Adipocyte (in vitro differentiated cells): ENCODE data around the gene ATP8A2.
A peak's percentile ranks its signal among the peaks of the same experiment; 100 is the strongest.

Source experiments
- DNase-seq: peaks from one replicate; pipeline ENCODE4 v3.0.0-alpha.2; 2015; ENCODE audit warnings: low read depth
- H3K27me3 ChIP-seq: replicated peaks from 2 replicates; pipeline ENCODE4 v1.7.0; 2013; ENCODE audit warnings: mild to moderate bottlenecking, low read length, moderate library complexity; ENCODE audit not compliant: control insufficient read depth, insufficient read depth
- H3K36me3 ChIP-seq: 2 replicates; pipeline ENCODE4 v1.7.0; 2013; ENCODE audit warnings: low read length, mild to moderate bottlenecking, moderate library complexity; ENCODE audit not compliant: control insufficient read depth, insufficient read depth, severe bottlenecking
- H3K4me1 ChIP-seq: 2 replicates; pipeline ENCODE4 v1.7.0; 2013; ENCODE audit warnings: mild to moderate bottlenecking, low read length, moderate library complexity; ENCODE audit not compliant: control insufficient read depth, insufficient read depth
- H3K4me3 ChIP-seq: 2 replicates; pipeline ENCODE4 v1.7.0; 2013; ENCODE audit warnings: mild to moderate bottlenecking, low read length, moderate library complexity
- H3K9ac ChIP-seq: 2 replicates; pipeline ENCODE4 v1.7.0; 2013; ENCODE audit warnings: mild to moderate bottlenecking, low read length, moderate library complexity
- H3K9me3 ChIP-seq: 2 replicates; pipeline ENCODE4 v1.7.0; 2013; ENCODE audit warnings: mild to moderate bottlenecking, low read length, moderate library complexity; ENCODE audit not compliant: control insufficient read depth

ATP8A2 gene

GRCh38 chr13:25632166-25632888 lies 260.6 kb downstream of the ATP8A2 start:
- no peak for DNase-seq
- Histone ChIP-seq H3K36me3 (no peaks in the 10 kb centered on the region), H3K4me1 (no peaks in the 10 kb centered on the region), H3K4me3 (no peak overlapping the region), H3K9me3 (no peaks in the 10 kb centered on the region), H3K9ac (no peak overlapping the region), H3K27me3 (no peaks in the 10 kb centered on the region)

DNA sequence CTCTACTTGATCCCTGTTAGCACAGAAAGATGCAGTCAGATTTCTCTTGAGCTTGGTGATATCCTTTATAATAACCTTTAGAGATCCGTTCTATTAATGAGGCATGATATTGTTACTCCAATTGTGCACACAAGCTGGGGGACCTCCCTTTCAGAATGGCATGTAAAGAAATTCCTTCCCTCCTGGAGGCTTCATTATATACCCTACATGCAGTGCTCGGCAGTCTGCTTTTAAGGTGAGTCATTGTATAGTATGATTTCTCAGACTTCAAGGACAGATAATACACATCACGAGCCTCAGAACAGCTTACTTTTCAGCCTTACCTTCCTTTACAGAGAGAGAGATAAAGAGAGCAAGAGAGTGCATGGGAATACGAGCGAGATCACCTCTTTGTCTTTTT lies 261.3 kb downstream of the ATP8A2 start:
- H3K9ac ChIP-seq: no peak overlapping the region
- no peaks in the 10 kb centered on the region for H3K27me3 ChIP-seq
- H3K4me3 ChIP-seq: no peak overlapping the region
- no peaks in the 10 kb centered on the region for H3K4me1 ChIP-seq
- H3K9me3 ChIP-seq: no peaks in the 10 kb centered on the region
- no peaks in the 10 kb centered on the region for H3K36me3 ChIP-seq
- DNase-seq: no peak

- H3K36me3 ChIP-seq: no peaks in the 10 kb centered on the region
- peaks cover 2% of the 10 kb centered on the region for H3K9me3 ChIP-seq
- no peaks in the 10 kb centered on the region for H3K27me3 ChIP-seq
- no peaks in the 10 kb centered on the region for H3K4me1 ChIP-seq
- H3K9ac ChIP-seq: no peak overlapping the region
- no peak for DNase-seq
- H3K4me3 ChIP-seq: no peak overlapping the region
Observed at GRCh38 chr13:25645681-25646080, 273.9 kb downstream of the ATP8A2 start.

DNA sequence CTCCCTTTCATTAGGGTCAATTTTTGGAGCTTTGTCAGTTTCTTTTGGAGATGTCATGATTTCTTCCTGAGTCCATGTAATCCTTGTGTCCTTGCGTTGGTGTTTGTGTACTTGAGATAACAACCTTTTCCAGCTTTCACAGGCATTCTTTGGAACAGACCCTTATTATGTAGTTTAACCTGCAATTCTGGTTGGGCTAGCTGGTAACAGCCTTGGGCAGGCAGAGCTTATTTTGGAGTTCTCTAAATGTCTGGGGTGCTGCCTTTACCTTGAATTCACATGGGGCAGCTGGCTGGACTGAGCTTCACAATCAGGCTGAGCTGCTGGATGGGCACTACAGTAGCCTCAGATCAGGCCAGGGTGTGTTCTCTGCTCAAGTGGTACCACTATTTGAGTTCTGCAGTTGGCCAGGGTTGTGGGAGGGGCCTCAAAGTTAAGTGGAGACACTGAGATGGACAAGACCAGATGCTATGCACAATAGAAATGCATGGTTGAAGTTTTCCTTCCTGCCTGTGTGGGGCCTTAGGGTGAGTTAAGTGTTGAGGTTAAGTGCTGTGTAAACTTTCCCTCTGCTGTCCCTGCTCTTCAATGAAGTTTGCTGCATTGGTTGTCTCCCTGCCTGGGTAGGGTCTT lies 277.3 kb downstream of the ATP8A2 start:
- H3K4me3 ChIP-seq: no peak overlapping the region
- no peak overlapping the region for H3K9ac ChIP-seq
- no peaks in the 10 kb centered on the region for H3K4me1 ChIP-seq
- no peaks in the 10 kb centered on the region for H3K36me3 ChIP-seq
- DNase-seq: no peak
- peaks cover 2% of the 10 kb centered on the region for H3K9me3 ChIP-seq
- peaks cover 3% of the 10 kb centered on the region for H3K27me3 ChIP-seq

DNA sequence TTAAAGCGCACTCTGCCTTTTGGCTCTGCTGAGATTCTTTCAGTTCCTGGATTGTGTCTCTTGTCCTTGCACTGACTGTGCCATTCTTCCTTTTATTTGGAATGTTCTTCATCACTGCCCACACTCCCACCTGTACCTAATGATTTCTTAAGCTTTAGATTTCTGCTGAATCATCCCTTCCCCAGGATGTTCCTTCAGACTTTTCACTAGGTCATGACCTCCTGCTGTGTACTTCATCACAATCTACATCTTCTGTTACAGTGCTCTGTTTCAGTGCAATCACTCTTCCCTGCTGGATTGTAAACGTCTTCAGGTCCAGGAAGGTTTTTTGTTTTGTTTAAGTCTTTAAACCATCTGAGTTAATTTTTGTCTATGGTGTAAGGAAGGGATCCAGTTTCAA lies 281.0 kb downstream of the ATP8A2 start:
- DNase-seq: no peak
- Histone ChIP-seq H3K9me3 (no peaks in the 10 kb centered on the region), H3K4me1 (no peaks in the 10 kb centered on the region), H3K27me3 (peaks cover 3% of the 10 kb centered on the region), H3K36me3 (no peaks in the 10 kb centered on the region), H3K9ac (no peak overlapping the region), H3K4me3 (no peak overlapping the region)

DNA sequence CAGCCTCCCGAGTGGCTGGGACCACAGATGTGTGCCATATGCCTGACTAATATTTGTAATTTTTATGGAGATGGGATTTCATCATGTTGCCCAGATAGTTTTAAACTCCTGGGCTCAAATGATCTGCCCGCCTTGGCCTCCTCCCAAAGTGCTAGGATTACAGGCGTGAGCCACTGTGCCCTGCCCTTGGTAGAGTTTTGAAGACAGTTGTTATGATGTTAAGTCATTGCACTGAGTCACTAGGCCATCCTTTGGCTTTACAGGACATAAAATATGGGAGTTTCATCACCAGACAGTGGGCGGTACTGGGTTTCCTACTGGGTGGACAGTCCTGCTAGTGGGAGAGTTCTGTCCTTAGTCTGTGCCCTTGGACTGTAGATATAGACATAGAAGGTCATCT lies 282.5 kb downstream of the ATP8A2 start:
- H3K27me3 ChIP-seq: peaks cover 3% of the 10 kb centered on the region
- no peaks in the 10 kb centered on the region for H3K36me3 ChIP-seq
- H3K9ac ChIP-seq: no peak overlapping the region
- H3K4me1 ChIP-seq: no peaks in the 10 kb centered on the region
- H3K9me3 ChIP-seq: no peaks in the 10 kb centered on the region
- H3K4me3 ChIP-seq: no peak overlapping the region
- DNase-seq: no peak

GRCh38 chr13:25657157-25657556 lies 285.4 kb downstream of the ATP8A2 start:
- no peak overlapping the region for H3K4me3 ChIP-seq
- no peaks in the 10 kb centered on the region for H3K9me3 ChIP-seq
- H3K9ac ChIP-seq: no peak overlapping the region
- H3K27me3 ChIP-seq: peaks cover 3% of the 10 kb centered on the region
- no peaks in the 10 kb centered on the region for H3K36me3 ChIP-seq
- DNase-seq: no peak
- H3K4me1 ChIP-seq: no peaks in the 10 kb centered on the region

- H3K9me3 ChIP-seq: no peaks in the 10 kb centered on the region
- DNase-seq: peak; percentile 4
Observed at GRCh38 chr13:25659091-25659795, 287.5 kb downstream of the ATP8A2 start.

DNA sequence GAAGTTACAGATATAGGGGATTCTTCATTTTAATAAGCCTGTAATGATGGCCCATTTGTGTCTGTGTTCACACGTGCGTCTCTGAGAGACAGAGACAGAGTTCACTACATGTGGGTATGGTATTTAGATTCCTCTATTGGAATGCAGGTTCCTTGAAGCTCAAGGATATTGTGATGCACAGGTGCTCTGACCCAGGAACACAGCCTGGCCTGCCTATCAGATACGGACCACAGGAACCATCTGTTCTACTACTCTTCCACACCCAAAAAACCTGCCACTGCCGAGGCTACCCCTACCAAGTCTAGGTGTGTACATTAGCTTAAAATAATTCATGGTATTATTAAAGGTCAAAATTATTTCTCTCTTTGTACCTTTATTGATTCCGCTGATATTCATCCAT lies 289.2 kb downstream of the ATP8A2 start:
- H3K9me3 ChIP-seq: no peaks in the 10 kb centered on the region
- no peaks in the 10 kb centered on the region for H3K4me1 ChIP-seq
- no peak for DNase-seq
- H3K9ac ChIP-seq: no peak overlapping the region
- no peaks in the 10 kb centered on the region for H3K36me3 ChIP-seq
- no peak overlapping the region for H3K4me3 ChIP-seq
- no peaks in the 10 kb centered on the region for H3K27me3 ChIP-seq

More at GRCh38 chr13:25659091-25659795, 287.5 kb downstream of the ATP8A2 start:
- Histone ChIP-seq H3K4me3 (no peak overlapping the region), H3K9ac (no peak overlapping the region), H3K36me3 (no peaks in the 10 kb centered on the region), H3K27me3 (no peaks in the 10 kb centered on the region), H3K4me1 (no peaks in the 10 kb centered on the region)

- H3K9me3 ChIP-seq: peaks cover 5% of the 10 kb centered on the region
- DNase-seq: no peak
- no peaks in the 10 kb centered on the region for H3K4me1 ChIP-seq
- no peak overlapping the region for H3K9ac ChIP-seq
- H3K27me3 ChIP-seq: no peaks in the 10 kb centered on the region
- no peaks in the 10 kb centered on the region for H3K36me3 ChIP-seq
- no peak overlapping the region for H3K4me3 ChIP-seq
Observed at GRCh38 chr13:25662516-25662915, 290.7 kb downstream of the ATP8A2 start.

DNA sequence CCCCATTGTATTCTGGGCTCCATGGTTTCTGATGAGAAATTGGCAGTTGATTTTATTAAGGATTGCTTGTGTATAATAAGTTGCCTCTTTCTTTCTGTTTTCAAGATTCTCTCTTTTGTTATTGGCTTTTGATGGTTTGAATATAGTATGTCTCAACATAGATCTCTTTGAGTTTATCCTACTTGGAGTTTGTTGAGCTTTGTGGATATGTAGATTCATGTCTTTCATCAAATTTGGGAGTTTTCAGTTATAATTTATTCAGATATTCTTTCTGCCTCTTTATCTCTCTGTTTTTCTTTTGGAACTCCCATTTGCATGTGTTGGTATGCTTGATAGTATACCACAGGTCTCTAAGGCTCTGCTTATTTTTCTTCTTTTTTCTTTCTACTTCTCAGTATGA lies 296.6 kb downstream of the ATP8A2 start:
- Histone ChIP-seq H3K27me3 (peaks cover 5% of the 10 kb centered on the region), H3K9me3 (peaks cover 27% of the 10 kb centered on the region), H3K36me3 (no peaks in the 10 kb centered on the region), H3K9ac (no peak overlapping the region), H3K4me3 (no peak overlapping the region), H3K4me1 (no peaks in the 10 kb centered on the region)
- no peak for DNase-seq
